NCI-H82 treated with DMSO at 0.1 percent for 48 hours (cell line): ENCODE results near the gene IGF2BP2.
"Not testable (repeated sequence)": the region's sequence is repeated elsewhere in the genome, so short reads cannot be mapped to it uniquely, and the experiment has no call there.

Experiments used
- DNase-seq: peaks from one replicate; lab custom pipeline; 2025; ENCODE audit not compliant: unreplicated experiment; lab: John Stamatoyannopoulos, UW

IGF2BP2 gene

DNA sequence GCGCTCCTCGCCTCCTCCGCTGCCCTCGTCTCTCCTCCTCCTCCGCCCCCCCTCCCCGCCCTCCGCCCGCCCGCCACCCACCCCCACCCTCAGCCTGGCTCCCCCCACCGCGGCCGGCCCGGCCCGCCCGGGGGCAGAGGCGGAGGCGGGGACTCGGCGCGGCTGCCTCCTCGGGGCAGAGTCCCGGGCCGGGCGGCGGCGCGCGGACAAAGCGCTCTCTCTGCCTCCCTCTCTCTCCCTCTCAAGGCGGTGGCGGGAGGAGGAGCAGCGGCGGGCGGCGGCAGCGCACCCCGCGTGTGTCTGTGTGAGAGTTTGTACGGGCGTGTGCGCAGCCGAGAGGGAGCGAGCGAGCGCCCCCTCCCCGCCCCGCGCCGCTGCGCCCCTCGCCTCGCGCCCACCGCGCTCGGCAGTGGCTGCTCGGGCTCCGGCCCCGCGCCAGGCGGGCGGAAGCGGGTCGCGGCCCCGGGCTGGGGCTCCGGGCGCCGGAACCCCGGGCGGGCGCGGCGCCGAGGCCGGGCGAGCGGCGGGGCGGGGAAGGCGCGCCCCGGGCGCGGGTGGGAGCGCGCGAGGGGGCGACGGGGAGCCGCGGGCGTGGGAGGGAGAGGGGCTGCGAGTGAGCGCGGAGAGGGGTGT, at the start of gene IGF2BP2:
Gene IGF2BP2 (minus strand): TSS at position 37 of the 633 bp plus-strand sequence. CDS start 82 bp downstream, outside the sequence.
- DNase-seq: peak; percentile 63

DNA sequence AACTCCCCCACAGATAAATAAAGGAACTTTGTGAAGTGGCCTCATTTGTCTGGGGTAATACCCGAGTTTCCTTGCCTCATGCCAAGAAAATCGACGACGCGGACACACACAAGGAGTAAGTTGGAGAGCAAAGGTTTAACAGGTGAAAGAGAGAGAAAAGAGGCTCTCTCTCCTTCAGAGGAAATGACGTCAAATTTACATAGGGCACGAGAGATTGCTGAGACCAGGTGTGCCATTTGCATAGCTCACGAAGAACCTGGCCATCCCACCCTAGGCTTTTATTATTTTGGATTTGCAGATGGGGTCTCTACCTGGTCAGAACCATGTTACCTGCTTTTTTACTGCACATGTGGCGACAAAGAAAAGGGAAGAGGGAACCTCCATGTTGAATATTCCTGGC, 49.3 kb upstream of the IGF2BP2 start:
- DNase-seq: no peak

- DNase-seq: no peak
These were observed 42.8 kb upstream of the IGF2BP2 start for GRCh38 chr3:185867650-185868049.

DNA sequence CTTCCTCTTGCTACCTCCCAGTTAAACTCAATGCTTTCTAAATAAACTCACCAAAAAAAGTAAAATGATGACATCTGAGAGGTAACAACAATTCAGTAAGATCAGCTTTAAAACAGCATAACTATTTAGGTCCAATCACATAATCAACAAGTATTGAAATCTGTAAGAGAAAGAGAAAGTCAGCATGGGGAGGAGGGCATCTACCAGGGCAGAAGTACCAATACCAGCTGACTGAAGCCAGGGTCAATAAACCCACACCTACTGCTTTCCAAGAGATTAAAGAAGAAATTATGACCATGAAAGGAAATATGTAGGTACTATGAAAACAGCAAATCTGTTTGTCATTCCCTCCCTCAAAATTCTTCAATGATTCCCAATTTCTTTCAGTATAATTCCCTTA, 42.2 kb upstream of the IGF2BP2 start:
- DNase-seq: no peak

DNA sequence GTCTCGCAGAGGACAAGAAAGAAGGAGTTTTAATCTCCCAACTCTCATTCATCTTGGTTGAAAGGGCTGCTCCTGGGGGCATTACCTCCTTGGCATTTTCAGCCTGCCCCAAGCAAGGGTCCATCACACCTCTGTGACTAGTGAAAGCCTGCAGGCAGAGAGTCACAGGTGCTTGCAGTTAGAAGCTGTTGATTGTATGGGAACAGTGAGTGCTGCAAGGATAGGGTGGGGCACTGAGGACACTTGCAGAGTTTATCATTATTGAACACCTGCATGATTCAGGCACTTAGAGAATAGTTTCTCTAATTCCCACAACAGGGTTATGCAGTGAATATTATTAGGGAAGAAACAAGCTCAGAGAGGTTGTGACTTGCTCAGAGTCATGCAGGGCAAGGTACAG, 41.7 kb upstream of the IGF2BP2 start:
- no peak for DNase-seq

- DNase-seq: no peak
These were observed 40.4 kb upstream of the IGF2BP2 start for GRCh38 chr3:185865247-185865646.

GRCh38 chr3:185864767-185865166, 39.9 kb upstream of the IGF2BP2 start:
- no peak for DNase-seq

DNA sequence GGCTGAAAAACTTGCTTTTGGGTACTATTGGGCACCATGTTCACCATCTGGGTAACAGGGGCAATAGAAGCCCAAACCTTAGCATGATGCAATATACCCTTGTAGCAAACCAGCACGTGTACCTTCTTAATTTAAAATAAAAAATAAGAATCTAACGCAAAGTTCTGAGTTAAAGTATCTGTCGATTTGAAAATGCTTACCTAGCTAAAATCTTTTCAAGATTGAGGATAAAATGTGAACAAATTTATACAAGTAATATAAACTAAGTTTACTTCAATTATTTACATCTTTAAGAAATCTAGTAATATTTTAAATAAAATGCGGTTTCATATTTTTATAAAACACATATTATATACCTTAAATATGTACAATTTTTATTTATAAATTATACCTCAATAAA, 38.1 kb upstream of the IGF2BP2 start:
- DNase-seq: no peak

- DNase-seq: no peak
These were observed 34.6 kb upstream of the IGF2BP2 start for GRCh38 chr3:185859294-185859972.

DNA sequence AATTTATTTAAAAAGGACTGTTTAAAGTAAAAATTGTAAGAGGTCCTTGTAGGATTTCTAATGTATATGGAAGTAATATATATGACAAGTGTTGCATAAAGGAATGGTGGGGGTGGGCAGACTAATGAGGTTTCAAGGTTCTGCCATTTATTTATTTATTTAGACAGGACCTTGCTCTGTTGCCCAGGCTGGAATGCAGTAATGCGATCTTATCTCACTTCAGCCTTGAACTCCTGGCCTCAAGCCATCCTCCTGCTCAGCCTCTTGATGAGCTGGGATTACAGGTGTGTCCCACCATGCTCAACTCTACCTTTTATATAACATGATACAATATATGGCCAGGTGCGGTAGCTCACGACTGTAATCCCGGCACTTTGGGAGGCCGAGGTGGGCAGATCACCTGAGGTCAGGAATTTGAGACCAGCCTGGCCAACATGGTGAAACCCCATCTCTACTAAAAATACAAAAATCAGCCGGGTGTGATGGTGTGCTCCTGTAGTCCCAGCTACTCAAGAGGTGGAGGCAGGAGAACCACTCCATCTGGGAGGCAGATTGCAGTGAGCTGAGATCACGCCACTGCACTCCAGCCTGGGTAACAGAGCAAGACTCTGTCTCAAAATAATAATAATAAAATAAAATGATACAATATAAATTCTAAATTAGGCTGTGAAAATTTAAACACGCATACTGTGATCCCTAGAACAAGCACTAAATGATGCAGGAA, 33.8 kb upstream of the IGF2BP2 start:
- no peak for DNase-seq

GRCh38 chr3:185857208-185857607, 32.4 kb upstream of the IGF2BP2 start:
- no peak for DNase-seq

- DNase-seq: no peak
These were observed 31.8 kb upstream of the IGF2BP2 start for GRCh38 chr3:185856652-185857051.

GRCh38 chr3:185853771-185854170, 28.9 kb upstream of the IGF2BP2 start:
- not testable (repeated sequence) for DNase-seq

- no peak for DNase-seq
These were observed 27.8 kb upstream of the IGF2BP2 start for GRCh38 chr3:185852635-185853034.

GRCh38 chr3:185851959-185852358, 27.1 kb upstream of the IGF2BP2 start:
- DNase-seq: no peak

- DNase-seq: no peak
These were observed 26.2 kb upstream of the IGF2BP2 start for GRCh38 chr3:185851046-185851445.

- DNase-seq: no peak
These were observed 22.7 kb upstream of the IGF2BP2 start for GRCh38 chr3:185847506-185847905.

DNA sequence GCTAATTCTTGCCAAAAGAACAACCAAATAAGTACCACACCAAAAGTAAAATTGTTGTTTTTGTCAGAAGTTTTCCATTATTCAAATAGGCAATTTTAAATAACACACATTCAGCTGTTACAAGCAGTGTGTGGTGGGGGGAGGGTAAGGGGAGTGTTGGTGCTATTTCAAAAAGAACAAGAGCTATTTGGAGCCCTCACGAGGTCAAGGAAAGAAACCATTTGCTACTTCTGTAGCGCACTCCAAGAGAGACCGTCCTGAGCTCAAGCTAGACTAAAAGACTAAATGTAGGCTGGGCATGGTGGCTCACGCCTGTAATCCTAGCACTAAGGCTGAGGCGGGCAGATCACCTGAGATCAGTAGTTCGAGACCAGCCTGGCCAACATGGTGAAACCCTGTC, 21.2 kb upstream of the IGF2BP2 start:
- DNase-seq: no peak

DNA sequence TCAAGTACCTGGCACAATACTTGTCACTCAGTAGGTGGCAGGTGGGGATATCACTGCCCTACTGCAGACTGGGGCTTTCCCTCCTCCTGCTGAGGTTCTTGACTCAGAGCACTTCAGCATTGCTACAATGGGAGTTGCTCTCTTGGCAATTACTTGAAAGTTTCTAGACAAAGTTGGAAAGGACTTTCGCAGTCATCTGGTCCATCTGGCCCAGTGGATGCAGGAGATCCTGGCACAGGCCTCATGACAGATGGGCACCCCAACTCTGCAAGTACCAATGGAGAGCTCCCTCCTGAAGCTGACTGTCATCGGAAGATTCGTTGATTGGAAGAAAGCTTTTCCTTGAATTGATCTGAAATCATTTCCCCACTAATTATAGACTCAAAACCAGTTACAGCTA, 19.2 kb upstream of the IGF2BP2 start:
- DNase-seq: no peak

GRCh38 chr3:185843635-185844034, 18.8 kb upstream of the IGF2BP2 start:
- no peak for DNase-seq

- DNase-seq: no peak
These were observed 18.3 kb upstream of the IGF2BP2 start for GRCh38 chr3:185843126-185843525.

- DNase-seq: no peak
These were observed 17.4 kb upstream of the IGF2BP2 start for GRCh38 chr3:185842241-185842640.
